ENCODE results near the gene COL19A1. TPM values are rescaled to one million over a fixed set of nuclear protein-coding genes. Genes with fewer than 3 reads are reported as not detected.
A peak's percentile ranks its signal among the peaks of the same experiment; 100 is the strongest.

The COL19A1 gene
- polyA plus RNA-seq, 1 of the 3 experiments (the other 2 are of a cell fraction) = 0.15 TPM

- 25% methylated on average over 3 of the region's 3 CpGs for WGBS (ENCODE audit: low lambda C conversion rate)
- Histone ChIP-seq H3K27ac (ENCODE audit: low read depth in 2 of 2, low read length in 1 of 2) (peak overlapping the region in 1 of 2 experiments; percentile 40; a peak in 1 of 4 replicates), H3K79me2 (ENCODE audit: insufficient read depth) (no peaks in the 10 kb centered on the region), H3K4me1 (ENCODE audit: control insufficient read depth in 1 of 2, insufficient read depth in 2 of 2, low read depth in 1 of 2, low read length in 1 of 2) (no peaks in the 10 kb centered on the region), H3K36me3 (replicated peaks in 1 of 2; ENCODE audit: control insufficient read depth in 1 of 2, insufficient read depth in 2 of 2, low read length in 1 of 2) (no peaks in the 10 kb centered on the region), H2AFZ (ENCODE audit: low read depth) (peak overlapping the region; percentile 60; the same call in 1 of the 2 replicates), H3K4me3 (ENCODE audit: low read depth in 2 of 2, low read length in 1 of 2) (no peak overlapping the region), H3K9ac (no peak overlapping the region), H3F3A (replicated peaks; ENCODE audit: insufficient read depth) (peaks cover 3% of the 10 kb centered on the region), H3K9me2 (no peaks in the 10 kb centered on the region), H4K20me1 (ENCODE audit: insufficient read depth) (no peaks in the 10 kb centered on the region), H3K27me3 (ENCODE audit: insufficient read depth) (no peaks in the 10 kb centered on the region), H3K4me2 (peak overlapping the region; percentile 20; the same call in 1 of the 2 replicates), H3K9me3 (no peaks in the 10 kb centered on the region)
- POLR2A ChIA-PET = no interaction called here
- TF ChIP-seq FOSL2 (IDR thresholded peaks at IDR 0.05; ENCODE audit: borderline replicate concordance, low read depth) (peak; percentile 48; the same call in 1 of the 2 replicates), EZH2phosphoT487 (IDR thresholded peaks at IDR 0.05; ENCODE audit: borderline replicate concordance, low read depth) (no peak), EP300 (IDR thresholded peaks at IDR 0.05; ENCODE audit: borderline replicate concordance in 1 of 2, low read depth in 1 of 2, low read length in 1 of 2) (no peak), IRF3 (IDR thresholded peaks at IDR 0.05; ENCODE audit: low read depth, low read length) (no peak), CHD2 (IDR thresholded peaks at IDR 0.05; ENCODE audit: low read length, partially characterized antibody) (no peak), SIN3A (IDR thresholded peaks at IDR 0.05; ENCODE audit: borderline replicate concordance, low read depth, low read length) (no peak), NRF1 (IDR thresholded peaks at IDR 0.05; ENCODE audit: low read depth, low read length) (no peak), TCF12 (IDR thresholded peaks at IDR 0.05) (0 out of 2 replicates have a peak, but pooled peaks have one; percentile 24), JUND (IDR thresholded peaks at IDR 0.05) (no peak), FOXM1 (IDR thresholded peaks at IDR 0.05; ENCODE audit: low read depth) (no peak), PBX3 (IDR thresholded peaks at IDR 0.05) (peak; percentile 48; the same call in 1 of the 2 replicates), USF2 (IDR thresholded peaks at IDR 0.05; ENCODE audit: borderline replicate concordance, low read depth, low read length) (no peak)
- CTCF ChIA-PET = interaction anchor here (1.0 to 2.8 kb wide), 2 partner anchors 16 to 22 kb away, joined by 3 to 13 read pairs; no protein-coding TSS in a partner anchor
- DNase-seq = no peak
These were observed 258.7 kb downstream of the COL19A1 start for GRCh38 chr6:70124882-70125545.

- Histone ChIP-seq H3K4me1 (ENCODE audit: control insufficient read depth in 1 of 2, insufficient read depth in 2 of 2, low read depth in 1 of 2, low read length in 1 of 2) (no peaks in the 10 kb centered on the region), H2AFZ (ENCODE audit: low read depth) (peak overlapping the region; percentile 60; the same call in 1 of the 2 replicates), H3K27me3 (ENCODE audit: insufficient read depth) (no peaks in the 10 kb centered on the region), H3K4me3 (ENCODE audit: low read depth in 2 of 2, low read length in 1 of 2) (no peak overlapping the region), H3K9me2 (no peaks in the 10 kb centered on the region), H3K9ac (no peak overlapping the region), H4K20me1 (ENCODE audit: insufficient read depth) (no peaks in the 10 kb centered on the region), H3K36me3 (replicated peaks in 1 of 2; ENCODE audit: control insufficient read depth in 1 of 2, insufficient read depth in 2 of 2, low read length in 1 of 2) (no peaks in the 10 kb centered on the region), H3K79me2 (ENCODE audit: insufficient read depth) (no peaks in the 10 kb centered on the region), H3K9me3 (no peaks in the 10 kb centered on the region), H3K4me2 (peak overlapping the region; percentile 20; the same call in 1 of the 2 replicates), H3F3A (replicated peaks; ENCODE audit: insufficient read depth) (peaks cover 3% of the 10 kb centered on the region), H3K27ac (ENCODE audit: low read depth in 2 of 2, low read length in 1 of 2) (peak overlapping the region in 1 of 2 experiments; percentile 40; a peak in 1 of 4 replicates)
- ChIA-PET POLR2A (no interaction called here), CTCF (interaction anchor here (1.0 to 2.8 kb wide), 2 partner anchors 17 to 22 kb away, joined by 3 to 13 read pairs; no protein-coding TSS in a partner anchor)
- TF ChIP-seq MEF2A (IDR thresholded peaks at IDR 0.05; ENCODE audit: borderline replicate concordance, low read depth) (no peak), NRF1 (IDR thresholded peaks at IDR 0.05; ENCODE audit: low read depth, low read length) (no peak), RCOR1 (IDR thresholded peaks at IDR 0.05; ENCODE audit: low read length) (no peak), EP300 (IDR thresholded peaks at IDR 0.05; ENCODE audit: borderline replicate concordance in 1 of 2, low read depth in 1 of 2, low read length in 1 of 2) (no peak), MXI1 (IDR thresholded peaks at IDR 0.05; ENCODE audit: low read depth, low read length) (no peak)
- DNase-seq = no peak
- WGBS (ENCODE audit: low lambda C conversion rate) = 96% methylated on average over 3 of the region's 3 CpGs
These were observed 259.2 kb downstream of the COL19A1 start for GRCh38 chr6:70125602-70126001.

Measured in SK-N-SH (cell line).